ENCODE data around the gene TRAF1.

- TF ChIP-seq CTCF (IDR thresholded peaks at IDR 0.05; ENCODE audit: insufficient read depth, low read length, poor library complexity, severe bottlenecking) (no peak), EZH2phosphoT487 (conservative IDR thresholded peaks at IDR 0.05; ENCODE audit: low read length) (no peak)
Measured at GRCh38 chr9:120950421-120951388, 24.1 kb upstream of the TRAF1 start.

Data from SU-DHL-6 (cell line).